HL-60/S4 (cell line): ENCODE results near the gene KIAA1210.

ENCODE experiments used
- in situ Hi-C: fragments of 300-500 bp; cut with MboI; formaldehyde crosslinking; loops from 2 replicates; pipeline ENCODE4 v1.14.3; 2022; ENCODE audit warnings: low sequenced_read_pairs

The KIAA1210 gene

GRCh38 chrX:119093991-119094735 is 33.4 kb downstream of the KIAA1210 start:
- in situ Hi-C loops = no loop called here

GRCh38 chrX:119090627-119091026 is 37.0 kb downstream of the KIAA1210 start:
- in situ Hi-C loops = no loop called here

- in situ Hi-C loops = no loop called here
Observed at GRCh38 chrX:119089619-119090018, 38.0 kb downstream of the KIAA1210 start.

GRCh38 chrX:119087121-119087520 is 40.5 kb downstream of the KIAA1210 start:
- in situ Hi-C loops = no loop called here

GRCh38 chrX:119084766-119085165 is 42.8 kb downstream of the KIAA1210 start:
- in situ Hi-C loops = no loop called here

- in situ Hi-C loops = no loop called here
Observed at GRCh38 chrX:119082278-119082677, 45.3 kb downstream of the KIAA1210 start.

- in situ Hi-C loops = loop anchor here (10.0 kb wide), 1 partner anchor 231 kb away; no protein-coding TSS in a partner anchor
Observed at GRCh38 chrX:119075270-119076025, 52.2 kb downstream of the KIAA1210 start.

- in situ Hi-C loops = loop anchor here (10.0 kb wide), 1 partner anchor 229 kb away; no protein-coding TSS in a partner anchor
Observed at GRCh38 chrX:119073911-119074310, 53.7 kb downstream of the KIAA1210 start.

- in situ Hi-C loops = loop anchor here (10.0 kb wide), 1 partner anchor 229 kb away; no protein-coding TSS in a partner anchor
Observed at GRCh38 chrX:119073200-119073905, 54.3 kb downstream of the KIAA1210 start.

- in situ Hi-C loops = loop anchor here (10.0 kb wide), 1 partner anchor 228 kb away; no protein-coding TSS in a partner anchor
Observed at GRCh38 chrX:119072744-119073143, 54.9 kb downstream of the KIAA1210 start, which contains the start of gene CT47C1. Gene CT47C1, plus strand, starts transcription at chrX:119072993. Its CDS starts 233 bp downstream, at chrX:119073226.

- in situ Hi-C loops = loop anchor here (10.0 kb wide), 1 partner anchor 227 kb away; no protein-coding TSS in a partner anchor
Observed at GRCh38 chrX:119071381-119071780, 56.2 kb downstream of the KIAA1210 start.

- in situ Hi-C loops = loop anchor here (10.0 kb wide), 1 partner anchor 225 kb away; no protein-coding TSS in a partner anchor
Observed at GRCh38 chrX:119069762-119070161, 57.9 kb downstream of the KIAA1210 start.

GRCh38 chrX:119069128-119069527 is 58.5 kb downstream of the KIAA1210 start:
- in situ Hi-C loops = no loop called here

GRCh38 chrX:119067023-119067739 is 60.4 kb downstream of the KIAA1210 start:
- in situ Hi-C loops = no loop called here

- in situ Hi-C loops = no loop called here
Observed at GRCh38 chrX:119063428-119063827, 64.2 kb downstream of the KIAA1210 start.

- in situ Hi-C loops = no loop called here
Observed at GRCh38 chrX:119062750-119063374, 64.8 kb downstream of the KIAA1210 start.

- in situ Hi-C loops = no loop called here
Observed at GRCh38 chrX:119055687-119056086, 71.9 kb downstream of the KIAA1210 start.

- in situ Hi-C loops = no loop called here
Observed at GRCh38 chrX:119045884-119046283, 81.7 kb downstream of the KIAA1210 start.

- in situ Hi-C loops = no loop called here
Observed at GRCh38 chrX:119042996-119043395, 84.6 kb downstream of the KIAA1210 start.

- in situ Hi-C loops = no loop called here
Observed at GRCh38 chrX:119042040-119042439, 85.6 kb downstream of the KIAA1210 start.
